GM21723 (cell line): Measurements from ENCODE around the gene ACSL5.
"Not testable (repeated sequence)": the region's sequence is repeated elsewhere in the genome, so short reads cannot be mapped to it uniquely, and the experiment has no call there.

Experiments
- ATAC-seq: cut with Tn5 transposase; IDR thresholded peaks from one replicate; pipeline ENCODE4 v1.9.1; 2021; ENCODE audit warnings: mild to moderate bottlenecking, moderate library complexity; ENCODE audit not compliant: unreplicated experiment

The ACSL5 gene

DNA sequence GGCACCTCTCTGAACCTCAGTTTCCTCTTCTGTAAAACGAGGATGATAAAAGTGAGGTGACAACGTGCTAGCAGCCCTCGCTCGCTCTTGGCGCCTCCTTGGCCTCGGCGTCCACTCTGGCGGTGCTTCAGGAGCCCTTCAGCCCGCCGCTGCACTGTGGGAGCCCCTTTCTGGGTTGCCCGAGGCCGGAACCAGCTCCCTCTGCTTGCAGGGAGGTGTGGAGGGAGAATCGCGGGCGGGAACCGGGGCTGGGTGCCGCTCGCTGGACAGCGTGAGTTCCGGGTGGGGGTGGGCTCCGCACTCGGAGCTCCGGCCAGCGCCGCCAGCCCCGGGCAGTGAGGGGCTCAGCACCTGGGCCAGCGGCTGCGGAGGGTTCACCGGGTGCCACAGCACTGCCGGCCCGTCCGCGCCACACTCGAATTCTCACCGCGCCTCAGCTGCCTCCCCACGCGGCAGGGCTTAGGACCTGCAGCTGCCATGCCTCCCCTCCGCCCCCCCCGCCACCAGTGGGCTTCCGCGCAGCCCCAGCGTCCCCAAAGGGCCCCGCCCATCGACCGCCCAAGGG lies 24.3 kb upstream of the ACSL5 start:
- no peak for ATAC-seq

- ATAC-seq = no peak
These were observed 22.8 kb upstream of the ACSL5 start for GRCh38 chr10:112351146-112351545.

DNA sequence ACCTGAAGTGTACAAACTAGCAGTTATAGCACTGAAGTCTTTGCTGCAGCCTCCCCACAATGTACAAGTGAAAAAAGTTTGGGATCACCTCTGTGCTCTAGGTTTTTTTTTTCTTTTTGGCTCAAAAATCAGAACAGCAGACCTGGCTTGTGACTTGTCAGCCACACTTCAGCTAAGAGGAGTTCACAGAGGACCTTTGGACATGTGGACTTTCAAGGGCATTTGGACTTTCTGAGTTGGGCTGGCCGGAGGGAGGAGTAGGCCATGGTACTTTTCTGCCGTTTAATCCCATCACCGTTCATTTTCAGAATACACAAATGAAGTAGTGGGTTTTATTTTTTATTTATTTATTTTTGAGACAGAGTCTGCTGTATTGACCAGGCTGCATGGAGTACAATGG lies 21.9 kb upstream of the ACSL5 start:
- no peak for ATAC-seq

DNA sequence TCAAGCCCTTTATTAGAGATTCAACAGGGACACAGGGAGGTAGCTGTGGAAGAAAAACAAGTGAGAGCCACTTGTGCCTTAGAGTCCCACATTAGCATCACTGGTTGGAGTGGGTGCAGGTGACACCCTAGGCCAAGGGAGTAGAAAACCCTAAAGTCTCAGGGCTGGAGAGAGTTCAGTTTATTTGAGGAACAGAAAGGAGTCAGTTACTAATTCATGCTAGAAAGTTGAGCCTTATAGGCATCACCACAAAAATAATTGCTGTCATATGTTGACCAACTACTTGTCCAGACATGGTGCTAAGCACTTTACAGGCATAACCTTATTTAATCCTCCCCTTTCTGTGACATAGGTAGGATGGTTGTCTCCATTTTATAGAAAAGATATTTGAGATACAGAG lies 20.9 kb upstream of the ACSL5 start:
- no peak for ATAC-seq

- no peak for ATAC-seq
These were observed 17.2 kb upstream of the ACSL5 start for GRCh38 chr10:112356686-112357085.

DNA sequence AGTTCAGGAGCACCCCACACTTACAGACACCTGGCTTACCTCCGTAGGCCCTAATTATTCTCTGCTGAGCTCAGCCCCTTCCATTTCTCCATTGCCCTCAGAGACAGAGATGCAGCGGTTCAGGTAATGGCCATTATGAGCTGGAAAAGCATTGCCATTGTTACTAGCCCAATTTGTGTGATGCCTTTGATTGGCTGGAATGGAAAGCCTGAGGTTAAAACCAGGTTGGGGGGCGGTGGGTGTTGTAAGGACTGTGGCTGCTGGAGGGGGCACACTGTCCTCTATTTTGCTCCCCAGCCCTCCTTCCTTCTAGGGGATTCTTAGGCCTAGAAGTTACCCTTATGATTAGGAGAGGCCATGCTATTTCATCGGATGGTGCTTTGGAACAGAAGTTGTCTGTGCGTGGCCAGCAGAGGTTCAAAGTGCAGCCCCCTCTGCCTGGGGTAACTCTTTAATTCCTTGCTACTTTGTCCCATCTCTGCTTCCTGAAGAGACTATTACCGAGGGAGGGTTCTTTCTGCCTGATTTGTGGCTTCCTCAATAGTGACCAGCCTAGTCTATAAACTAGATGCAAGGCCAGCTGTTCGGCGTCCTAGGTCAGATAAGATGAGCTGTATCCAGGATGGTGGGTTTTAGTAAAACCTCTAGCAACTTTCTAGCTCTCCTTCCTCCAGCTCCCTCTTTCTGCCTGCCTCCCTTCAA lies 14.2 kb upstream of the ACSL5 start:
- ATAC-seq = no peak

DNA sequence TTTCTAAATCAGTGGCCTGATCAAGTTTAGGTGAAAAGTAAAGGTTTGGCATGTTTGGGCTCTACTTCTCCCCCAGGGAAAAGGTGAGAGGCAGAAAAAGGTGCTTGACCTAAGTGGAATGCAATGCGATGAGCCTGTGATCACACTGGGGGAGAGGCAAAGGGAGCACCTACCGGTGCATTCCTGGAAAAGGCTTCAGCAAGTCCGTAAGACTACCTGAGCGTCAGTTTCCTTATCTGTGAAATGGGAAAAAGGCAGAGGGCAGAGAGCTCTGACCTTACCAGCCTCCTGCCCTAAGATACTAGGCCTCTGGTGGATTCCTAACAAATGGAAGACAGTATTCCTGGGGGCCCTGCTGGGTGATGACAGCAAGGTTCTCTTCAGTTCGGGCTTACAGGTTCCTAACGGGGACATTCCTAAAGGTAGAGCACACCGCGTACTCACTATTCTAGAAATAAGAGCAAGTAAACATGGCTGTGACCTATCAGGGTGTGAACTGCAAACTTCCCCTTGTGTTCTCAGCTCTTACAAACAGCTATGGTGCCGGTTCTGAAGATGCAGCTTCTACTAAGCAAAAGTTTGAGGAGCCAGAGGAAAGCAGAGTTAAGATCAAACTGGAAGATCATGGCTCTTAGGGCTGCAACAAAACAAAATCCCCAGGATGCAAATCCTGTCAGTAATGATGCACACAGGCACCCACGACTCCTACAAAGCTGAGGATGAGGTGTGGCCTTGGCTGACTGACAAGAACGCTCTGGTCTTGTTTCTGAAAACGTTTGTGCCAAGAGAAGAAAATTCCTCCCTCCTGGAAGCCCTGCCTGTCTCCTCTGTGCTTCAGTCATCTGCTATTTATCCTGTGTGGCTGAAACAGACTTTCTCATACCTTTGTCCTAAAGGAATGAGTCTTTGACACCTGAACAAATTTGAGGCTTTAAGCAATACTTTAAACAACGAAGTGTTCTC lies 13.3 kb upstream of the ACSL5 start:
- no peak for ATAC-seq

- no peak for ATAC-seq
These were observed 11.8 kb upstream of the ACSL5 start for GRCh38 chr10:112361951-112362751.

DNA sequence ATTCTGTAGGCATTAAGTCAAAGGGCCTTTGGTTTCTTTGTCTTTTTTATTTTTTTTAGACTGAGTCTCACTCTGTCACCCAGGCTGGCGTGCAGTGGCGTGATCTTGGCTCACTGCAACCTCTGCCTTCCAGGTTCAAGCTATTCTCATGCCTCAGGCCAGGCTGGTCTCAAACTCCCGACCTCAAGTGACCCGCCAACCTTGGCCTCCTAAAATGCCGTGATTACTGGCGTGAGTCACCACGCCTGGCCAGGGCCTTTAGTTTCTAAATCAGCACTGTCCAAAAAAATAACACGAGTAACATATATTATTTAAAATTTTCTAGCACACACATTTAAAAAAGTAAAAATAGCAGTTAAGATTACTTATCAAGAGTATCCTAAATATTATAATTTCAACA lies 11.1 kb upstream of the ACSL5 start:
- no peak for ATAC-seq

DNA sequence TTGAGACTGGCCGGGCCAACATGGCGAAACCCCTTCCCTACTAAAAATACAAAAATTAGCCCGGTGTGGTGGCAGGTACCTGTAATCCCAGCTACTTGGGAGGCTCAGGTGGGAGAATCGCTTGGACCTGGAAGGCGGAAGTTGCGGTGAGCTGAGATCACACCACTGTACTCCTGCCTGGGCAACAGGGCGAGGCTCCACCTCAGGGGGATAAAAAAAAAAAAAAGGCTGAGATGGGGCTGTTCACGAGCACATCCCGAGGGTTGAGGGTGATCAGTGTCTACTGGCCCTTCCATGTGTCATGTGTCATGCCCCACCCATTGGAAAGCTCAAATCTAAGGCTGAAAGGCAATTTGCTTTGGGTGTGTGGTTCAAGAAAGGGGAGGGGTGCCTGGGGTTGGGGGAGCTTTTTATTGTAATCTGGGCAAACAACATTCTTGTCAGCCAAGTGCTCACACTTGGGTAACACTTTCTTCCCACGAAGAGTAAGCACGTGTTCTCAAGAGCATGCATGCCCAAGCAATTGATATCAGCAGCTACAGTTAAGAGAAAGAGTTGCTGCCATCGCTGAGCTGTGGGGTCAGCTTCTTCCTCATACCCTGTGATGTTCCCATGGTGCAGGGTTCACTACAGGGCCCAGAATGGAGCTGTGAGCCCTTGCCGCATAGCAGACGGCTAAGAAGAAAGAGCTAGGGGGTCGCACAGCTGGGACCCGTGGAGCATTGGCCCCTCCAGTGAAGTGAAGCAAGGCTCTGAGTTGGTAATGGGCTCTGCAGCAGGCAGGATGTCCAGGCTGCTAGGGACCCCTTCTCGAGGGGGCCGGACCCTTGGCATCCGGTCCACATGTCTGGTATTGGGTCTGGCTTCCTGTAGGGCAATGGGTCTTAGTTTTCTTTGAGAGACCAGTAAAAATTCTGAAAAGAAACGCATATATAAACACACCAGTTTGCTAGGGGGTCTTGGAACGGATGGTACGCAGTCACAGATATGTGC lies 9.9 kb upstream of the ACSL5 start:
- no peak for ATAC-seq

GRCh38 chr10:112365014-112365432 lies 8.9 kb upstream of the ACSL5 start:
- no peak for ATAC-seq

- no peak for ATAC-seq
These were observed 8.5 kb upstream of the ACSL5 start for GRCh38 chr10:112365451-112365850.

DNA sequence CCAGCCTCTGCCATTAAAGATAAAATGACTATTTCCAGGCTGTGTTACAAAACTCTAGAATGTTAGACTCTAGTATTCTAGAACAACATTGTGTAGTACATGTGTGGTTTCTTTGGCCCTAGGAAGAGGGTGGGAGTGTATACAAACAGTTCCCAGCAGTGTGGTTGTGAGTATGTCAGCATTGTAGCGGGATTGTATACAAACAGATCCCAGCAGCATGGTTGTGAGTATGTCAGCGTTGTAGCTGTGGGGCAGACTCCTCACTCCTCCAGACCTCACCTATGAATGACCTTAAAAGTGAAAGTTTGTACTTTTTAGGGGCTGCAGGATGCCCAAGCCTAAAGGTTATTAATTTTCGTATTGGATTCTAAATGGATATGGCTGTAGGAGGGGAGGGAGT lies 6.9 kb upstream of the ACSL5 start:
- no peak for ATAC-seq

GRCh38 chr10:112367516-112367915 lies 6.4 kb upstream of the ACSL5 start:
- ATAC-seq = no peak

DNA sequence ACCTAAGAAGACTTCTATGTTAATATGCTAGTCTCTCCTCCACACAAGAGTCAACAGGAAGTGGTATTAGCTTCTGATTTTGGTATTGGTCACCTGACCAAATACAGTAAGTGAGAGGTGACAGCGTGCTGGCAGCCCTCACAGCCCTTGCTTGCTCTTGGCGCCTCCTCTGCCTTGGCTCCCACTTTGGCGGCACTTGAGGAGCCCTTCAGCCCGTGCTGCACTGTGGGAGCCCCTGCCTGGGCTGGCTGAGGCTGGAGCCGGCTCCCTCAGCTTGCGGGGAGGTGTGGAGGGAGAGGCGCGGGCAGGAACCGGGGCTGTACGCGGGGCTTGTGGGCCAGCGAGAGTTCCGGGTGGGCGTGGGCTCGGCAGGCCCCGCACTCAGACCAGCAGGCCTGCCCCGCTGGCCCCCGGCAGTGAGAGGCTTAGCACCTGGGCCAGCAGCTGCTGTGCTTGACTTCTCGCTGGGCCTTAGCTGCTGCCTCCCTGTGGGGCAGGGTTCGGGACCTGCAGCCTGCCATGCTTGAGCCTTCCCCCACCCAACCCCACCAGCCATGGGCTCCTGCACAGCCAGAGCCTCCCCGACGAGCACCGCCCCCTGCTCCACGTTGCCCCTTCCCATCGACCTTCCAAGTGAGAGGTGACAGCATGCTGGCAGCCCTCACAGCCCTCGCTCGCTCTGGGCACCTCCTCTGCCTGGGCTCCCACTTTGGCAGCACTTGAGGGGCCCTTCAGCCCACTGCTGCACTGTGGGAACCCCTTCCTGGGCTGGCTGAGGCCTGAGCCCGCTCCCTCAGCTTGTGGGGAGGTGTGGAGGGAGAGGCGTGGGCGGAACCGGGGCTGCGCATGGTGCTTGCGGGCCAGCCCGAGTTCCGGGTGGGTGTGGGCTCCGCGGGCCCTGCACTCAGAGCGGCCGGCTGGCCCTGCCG lies 4.2 kb upstream of the ACSL5 start:
- ATAC-seq = peak; percentile 79

GRCh38 chr10:112370424-112370819 lies 3.5 kb upstream of the ACSL5 start:
- no peak for ATAC-seq

- ATAC-seq = not testable (repeated sequence)
These were observed 2.6 kb upstream of the ACSL5 start for GRCh38 chr10:112371326-112371725.

DNA sequence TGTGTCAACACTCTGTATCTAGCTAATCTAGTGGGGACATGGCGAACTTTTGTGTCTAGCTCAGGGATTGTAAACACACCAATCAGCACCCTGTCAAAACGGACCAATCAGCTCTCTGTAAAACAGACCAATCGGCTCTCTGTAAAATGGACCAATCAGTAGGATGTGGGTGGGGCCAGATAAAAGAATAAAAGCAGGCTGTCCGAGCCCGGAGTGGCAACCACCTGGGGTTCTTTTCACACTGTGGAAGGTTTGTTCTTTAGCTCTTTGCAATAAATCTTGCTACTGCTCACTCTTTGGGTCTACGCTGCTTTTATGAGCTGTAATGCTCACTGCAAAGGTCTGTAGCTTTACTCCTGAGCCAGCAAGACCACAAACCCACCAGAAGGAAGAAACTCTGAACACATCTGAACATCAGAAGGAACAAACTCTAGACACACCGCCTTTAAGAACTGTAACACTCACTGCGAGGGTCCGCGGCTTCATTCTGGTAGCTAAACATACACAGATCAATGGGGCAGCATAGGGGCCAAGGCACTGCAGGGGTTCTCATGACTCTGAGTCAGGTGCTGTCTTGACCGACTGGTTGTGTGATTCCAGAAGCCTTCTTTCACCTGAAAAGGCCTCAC lies 1.6 kb upstream of the ACSL5 start:
- ATAC-seq = not testable (repeated sequence)
